Ovary (tissue), 9 donors: ENCODE results near the gene SMC3. TPM values are rescaled to one million over a fixed set of nuclear protein-coding genes. Genes with fewer than 3 reads are reported as not detected.

ENCODE experiments used
- DNase-seq, 5 donors: peaks; one replicate each; pipeline ENCODE4 v3.0.0-alpha.2; 2019 to 2020
- H3K27ac ChIP-seq, 2 donors: fragments of 200-600 bp; one replicate each; pipeline versions ENCODE4 v1.5.1 to v1.8.0; 2019 to 2022
- H3K27me3 ChIP-seq: fragments of 200-600 bp; one replicate; pipeline ENCODE4 v1.8.0; 2022
- H3K36me3 ChIP-seq: fragments of 200-600 bp; sonication (generic); one replicate; pipeline ENCODE4 v1.5.1; 2019
- H3K4me1 ChIP-seq: one replicate; pipeline ENCODE4 v1.8.1; 2013; ENCODE audit warnings: mild to moderate bottlenecking, moderate library complexity; ENCODE audit not compliant: insufficient read depth
- H3K4me3 ChIP-seq: fragments of 200-600 bp; sonication (generic); one replicate; pipeline ENCODE4 v1.5.1; 2017
- H3K9me3 ChIP-seq, 2 donors: fragments of 200-600 bp in 1 of 2; sonication (generic) in 1 of 2; one replicate each; pipeline versions ENCODE4 v1.5.1 to v1.8.1; 2013 to 2019; ENCODE audit warnings: mild to moderate bottlenecking in 1 of 2, moderate library complexity in 1 of 2
- EP300 ChIP-seq: sonication (generic); formaldehyde crosslinking; IDR thresholded peaks from one replicate; pipeline ENCODE4 v1.6.1; 2017; ENCODE audit warnings: antibody characterized with exemption
- POLR2A ChIP-seq: fragments of 450-650 bp; IDR thresholded peaks from one replicate; pipeline ENCODE4 v1.6.1; 2017; ENCODE audit warnings: antibody characterized with exemption, mild to moderate bottlenecking, moderate library complexity
- WGBS, 3 donors: extraction: QIAGEN DNeasy Blood & Tissue Kit in 1 of 3; methylation state at CpG; one replicate each; pipeline versions ENCODE4 v1.1.5 to v1.1.7; 2013 to 2017; 5-methylcytosine and 5-hydroxymethylcytosine counted together
- intact Hi-C, 4 donors: fragments of 100-400 bp; cut with DNase I; formaldehyde crosslinking; loops; one replicate each; pipeline versions ENCODE4 v1.11.0 to v1.15.1; 2022 to 2023
- polyA plus RNA-seq, 2 donors: library from polyadenylated mRNA; stranded (reverse); fragments of 200-250 nt in 1 of 2; fragments of 350-450 nt in 1 of 2; fragmentation: Illumina TruSeq in 1 of 2; extraction: RNeasy Lipid Tissue Mini Kit (QIAGEN cat#74804) in 1 of 2; gene quantifications; one replicate each; pipeline ENCODE4 v1.2.3, GENCODE V29; 2013 to 2014
- total RNA-seq, 7 donors: library from RNA; depleted of rRNA in 2 of 7; stranded (reverse); fragments of >200 nt in 2 of 7; fragmentation: NEBNext Ultra II Directional in 3 of 7; extraction: Animal tissue kit (Norgen Biotek cat#: 25700) in 3 of 7; gene quantifications; one replicate each; pipeline versions ENCODE4 v1.1.0 to v1.2.4, GENCODE V29; 2016 to 2023
- TF ChIP-seq, protein P1 (sequence below), 3 donors: fragments of 450-650 bp in 2 of 3; fragments of 200-600 bp in 1 of 3; IDR thresholded peaks; one replicate each; pipeline versions ENCODE4 v1.5.1 to v1.8.0; 2016 to 2022; ENCODE audit warnings: antibody characterized with exemption in 3 of 3, mild to moderate bottlenecking in 1 of 3
- donor health status: DM: no; HTN: no; CAD: no; lungs with moderate emphysema.
- donor health status: DM: no; HTN: no; CAD: no.
- donor health status: Bipolar disorder and iron deficiency.
- donor health status: DM: yes; HTN: yes; CAD: no.
- donor health status: DM: no; HTN: no; CAD: no.
- donor health status: DM: yes; HTN: yes; CAD: no.

Gene SMC3
- total and polyA plus RNA-seq, 9 donors: 23.1 to 49.1 (median 37.1) TPM

- TF ChIP-seq POLR2A (no peak), EP300 (no peak)
- TF ChIP-seq, protein P1, sequence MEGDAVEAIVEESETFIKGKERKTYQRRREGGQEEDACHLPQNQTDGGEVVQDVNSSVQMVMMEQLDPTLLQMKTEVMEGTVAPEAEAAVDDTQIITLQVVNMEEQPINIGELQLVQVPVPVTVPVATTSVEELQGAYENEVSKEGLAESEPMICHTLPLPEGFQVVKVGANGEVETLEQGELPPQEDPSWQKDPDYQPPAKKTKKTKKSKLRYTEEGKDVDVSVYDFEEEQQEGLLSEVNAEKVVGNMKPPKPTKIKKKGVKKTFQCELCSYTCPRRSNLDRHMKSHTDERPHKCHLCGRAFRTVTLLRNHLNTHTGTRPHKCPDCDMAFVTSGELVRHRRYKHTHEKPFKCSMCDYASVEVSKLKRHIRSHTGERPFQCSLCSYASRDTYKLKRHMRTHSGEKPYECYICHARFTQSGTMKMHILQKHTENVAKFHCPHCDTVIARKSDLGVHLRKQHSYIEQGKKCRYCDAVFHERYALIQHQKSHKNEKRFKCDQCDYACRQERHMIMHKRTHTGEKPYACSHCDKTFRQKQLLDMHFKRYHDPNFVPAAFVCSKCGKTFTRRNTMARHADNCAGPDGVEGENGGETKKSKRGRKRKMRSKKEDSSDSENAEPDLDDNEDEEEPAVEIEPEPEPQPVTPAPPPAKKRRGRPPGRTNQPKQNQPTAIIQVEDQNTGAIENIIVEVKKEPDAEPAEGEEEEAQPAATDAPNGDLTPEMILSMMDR (IDR thresholded peaks at IDR 0.05): no peak
- DNase-seq: no peak
- Histone ChIP-seq H3K36me3 (no peaks in the 10 kb centered on the region), H3K9me3 (no peaks in the 10 kb centered on the region), H3K4me3 (no peak overlapping the region), H3K27ac (no peak overlapping the region), H3K4me1 (no peaks in the 10 kb centered on the region), H3K27me3 (no peaks in the 10 kb centered on the region)
- 92 to 100% (median 99%) methylated on average over 1 of the region's 1 CpG for WGBS, 3 donors
- intact Hi-C loops: no loop called here
Observed at GRCh38 chr10:110632591-110633215, 65.2 kb downstream of the SMC3 start.

DNA sequence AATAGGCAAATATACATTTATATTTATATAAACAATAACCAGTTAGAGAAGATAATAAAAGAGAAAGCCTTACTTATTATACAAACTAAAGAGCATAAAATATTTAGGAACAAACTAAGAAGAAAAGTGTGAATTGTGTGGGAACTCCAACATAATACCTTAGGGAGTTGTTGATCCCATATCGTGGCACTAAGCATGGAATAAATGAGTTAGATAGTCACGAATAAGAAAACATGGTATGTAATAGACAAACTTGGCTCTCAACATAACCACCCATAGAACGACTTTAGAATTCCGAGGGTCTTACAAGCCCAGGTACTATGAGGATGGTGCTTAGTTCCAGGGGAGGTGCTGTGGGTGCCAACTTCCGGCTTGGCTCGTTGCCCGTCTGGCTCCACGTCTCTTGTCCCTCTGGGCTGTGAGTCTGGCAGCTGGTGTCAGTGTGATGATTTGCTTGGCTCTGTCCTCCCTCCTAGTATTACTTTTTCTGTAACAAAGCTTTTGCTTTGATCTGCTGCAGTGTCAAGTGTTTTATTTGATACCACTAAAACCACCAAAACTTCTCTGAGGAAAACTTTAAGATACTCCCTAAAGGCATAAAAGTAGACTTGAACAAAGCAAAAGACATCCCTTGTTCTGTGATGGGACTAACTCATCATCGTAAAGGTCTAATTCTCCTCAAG is 67.2 kb downstream of the SMC3 start:
- Histone ChIP-seq H3K36me3 (no peaks in the 10 kb centered on the region), H3K27ac (no peak overlapping the region), H3K27me3 (no peaks in the 10 kb centered on the region), H3K9me3 (no peaks in the 10 kb centered on the region), H3K4me1 (no peaks in the 10 kb centered on the region), H3K4me3 (no peak overlapping the region)
- intact Hi-C loops: no loop called here
- WGBS, 3 donors: 60 to 62% (median 61%) methylated on average over 9 of the region's 9 CpGs
- TF ChIP-seq, protein P1 (IDR thresholded peaks at IDR 0.05): no peak
- no peak for TF ChIP-seq POLR2A
- no peak for TF ChIP-seq EP300
- no peak for DNase-seq

- Histone ChIP-seq H3K36me3 (no peaks in the 10 kb centered on the region), H3K4me1 (no peaks in the 10 kb centered on the region), H3K27me3 (no peaks in the 10 kb centered on the region), H3K4me3 (no peak overlapping the region), H3K27ac (no peak overlapping the region), H3K9me3 (no peaks in the 10 kb centered on the region)
- 91 to 98% (median 96%) methylated on average over 2 of the region's 2 CpGs for WGBS, 3 donors
- TF ChIP-seq EP300: no peak
- TF ChIP-seq, protein P1 (IDR thresholded peaks at IDR 0.05): no peak
- no peak for TF ChIP-seq POLR2A
- intact Hi-C loops: no loop called here
- DNase-seq: no peak
Observed at GRCh38 chr10:110636572-110636931, 69.1 kb downstream of the SMC3 start.

GRCh38 chr10:110636932-110637557 is 69.5 kb downstream of the SMC3 start:
- no peak overlapping the region for H3K27ac ChIP-seq
- H3K4me3 ChIP-seq: no peak overlapping the region
- no peaks in the 10 kb centered on the region for H3K27me3 ChIP-seq
- no peaks in the 10 kb centered on the region for H3K9me3 ChIP-seq
- no peaks in the 10 kb centered on the region for H3K36me3 ChIP-seq
- TF ChIP-seq POLR2A (no peak), EP300 (no peak)
- TF ChIP-seq, protein P1 (IDR thresholded peaks at IDR 0.05): no peak
- whole genome bisulfite sequencing, 3 donors: 50 to 59% (median 57%) methylated on average over 6 of the region's 6 CpGs
- H3K4me1 ChIP-seq: no peaks in the 10 kb centered on the region
- intact Hi-C loops: no loop called here
- DNase-seq: no peak
